ENCODE results near the gene TRANK1. TPM values are rescaled to one million over a fixed set of nuclear protein-coding genes. Genes with fewer than 3 reads are reported as not detected.
"Not testable (repeated sequence)": the region's sequence is repeated elsewhere in the genome, so short reads cannot be mapped to it uniquely, and the experiment has no call there.

TRANK1 gene
- total RNA-seq, 2 donors from 2014 or later = 13.9 to 23.5 TPM

DNA sequence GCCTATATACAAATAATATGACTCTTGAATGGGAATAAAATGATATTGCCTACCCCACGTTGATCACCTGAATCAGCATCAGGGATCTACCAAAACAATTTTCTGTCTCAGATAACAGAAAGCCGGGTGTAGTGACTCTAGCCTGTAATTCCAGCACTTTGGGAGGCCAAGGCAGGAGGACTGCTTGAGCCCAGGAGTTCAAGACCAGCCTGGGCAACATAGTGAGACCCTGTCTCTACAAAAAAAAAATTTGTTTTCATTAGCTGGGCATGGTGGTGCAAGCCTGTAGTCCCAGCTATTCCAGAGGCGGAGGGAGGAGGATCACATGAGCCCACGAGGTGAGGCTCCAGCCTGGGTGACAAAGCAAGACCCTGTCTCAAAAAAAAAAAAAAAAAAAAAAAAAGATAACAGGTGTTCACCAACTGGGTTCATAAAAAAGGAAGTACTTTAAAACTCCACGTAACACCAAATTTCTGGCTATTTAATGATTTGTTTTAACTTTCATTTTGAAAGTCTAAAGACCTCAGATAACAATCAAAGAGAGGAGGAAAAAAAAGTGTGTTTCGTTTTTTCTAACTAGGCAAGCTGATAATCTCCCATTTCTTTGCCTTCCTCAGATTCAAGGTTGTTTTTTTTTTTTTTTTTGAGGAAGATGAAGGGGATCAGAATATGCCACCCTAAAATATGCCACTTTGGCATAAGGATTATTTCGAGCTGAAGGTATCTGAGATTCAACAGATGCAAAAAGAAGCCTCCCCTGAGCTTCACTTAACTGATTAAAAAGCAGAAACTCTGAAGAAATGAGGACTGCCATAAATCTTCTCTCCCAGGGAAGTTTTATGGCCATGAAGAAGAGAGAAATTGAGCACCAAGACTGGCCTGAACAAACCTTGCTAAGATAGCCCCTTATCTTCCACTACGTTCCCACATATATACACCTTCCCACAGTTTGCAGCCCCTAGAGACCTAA lies 44.1 kb downstream of the TRANK1 start:
- intact Hi-C loops (cut with DNase I) = no loop called here
- DNase-seq (ENCODE audit: low spot score) = no peak

DNA sequence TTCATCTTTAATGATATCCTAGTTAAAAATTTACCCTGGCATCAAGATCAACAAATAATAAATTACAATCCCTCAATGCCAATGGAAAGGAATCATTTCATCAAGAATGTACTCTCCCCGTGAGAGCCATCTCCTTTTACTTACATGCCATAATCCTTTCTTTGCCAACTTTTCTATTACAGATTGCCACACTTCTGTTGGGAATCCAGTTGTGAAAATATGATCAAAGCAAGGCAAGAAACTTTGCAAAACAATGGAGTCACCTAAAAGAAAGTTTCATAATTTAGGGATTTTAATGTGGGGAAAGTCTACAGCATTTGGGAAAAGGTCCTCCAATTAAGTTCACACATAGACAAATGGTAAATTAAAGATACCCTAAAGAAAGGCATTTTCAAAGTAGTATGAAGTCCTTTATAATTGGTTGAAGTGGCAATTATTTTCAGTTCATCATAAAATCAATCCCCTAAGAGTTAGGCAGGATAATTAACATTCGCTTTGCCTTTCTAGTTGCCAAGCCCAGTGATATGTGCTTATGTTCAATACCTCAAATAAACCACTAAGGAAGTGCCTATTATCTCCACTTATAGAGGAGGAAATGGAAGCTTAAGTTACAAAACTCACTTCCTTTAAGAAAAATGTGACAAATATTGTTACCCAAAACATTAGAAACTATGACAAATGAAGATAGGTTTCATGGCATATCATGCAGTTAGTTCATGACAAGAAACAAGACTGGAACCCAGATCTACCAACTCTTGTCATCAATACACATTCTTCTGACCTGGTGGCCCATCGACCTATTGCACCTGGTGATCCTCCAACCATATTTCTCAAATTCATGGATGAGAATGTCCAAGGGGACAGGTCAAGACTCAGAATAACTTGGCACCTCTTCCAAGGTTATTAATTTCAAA lies 49.1 kb downstream of the TRANK1 start:
- intact Hi-C loops (cut with DNase I) = no loop called here
- DNase-seq (ENCODE audit: low spot score) = no peak

DNA sequence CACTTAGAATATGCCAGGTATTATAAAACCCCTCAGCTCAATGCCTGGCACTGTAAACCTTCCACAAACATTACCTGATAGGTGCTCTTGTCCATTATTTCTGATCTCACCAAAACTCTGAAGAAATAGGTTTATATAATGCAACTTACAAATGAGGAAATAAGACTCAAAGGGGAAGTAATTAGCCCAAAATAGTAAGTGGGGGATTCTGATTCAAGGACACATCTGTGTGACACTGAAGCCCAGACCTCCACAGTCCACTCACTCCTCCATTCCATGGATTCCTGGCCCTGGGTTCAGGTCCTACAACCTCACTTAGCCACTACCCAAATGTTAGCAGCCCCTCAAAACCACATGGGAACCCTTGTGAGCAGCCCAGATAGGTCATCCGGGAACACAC lies 49.9 kb downstream of the TRANK1 start:
- no peak for DNase-seq (ENCODE audit: low spot score)
- intact Hi-C loops (cut with DNase I) = no loop called here

DNA sequence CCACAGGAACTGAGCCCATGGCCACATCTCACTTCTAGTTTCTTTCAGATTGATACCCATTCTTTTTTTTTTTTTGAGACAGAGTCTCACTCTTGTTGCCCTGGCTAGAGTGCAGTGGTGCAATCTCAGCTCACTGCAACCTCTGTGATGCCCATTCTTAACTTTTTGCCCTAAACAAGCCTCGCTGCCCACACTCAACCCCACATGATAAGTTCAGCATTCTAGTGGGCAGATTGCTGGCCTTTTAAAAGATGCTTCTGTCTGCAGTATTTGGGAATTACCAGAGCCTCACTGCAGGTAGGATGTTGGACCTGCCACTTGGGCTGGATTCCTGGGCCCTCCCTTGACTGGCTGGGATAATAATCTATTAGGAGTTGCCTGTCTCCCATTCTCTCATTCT lies 51.0 kb downstream of the TRANK1 start:
- intact Hi-C loops (cut with DNase I) = no loop called here
- DNase-seq (ENCODE audit: low spot score) = no peak

DNA sequence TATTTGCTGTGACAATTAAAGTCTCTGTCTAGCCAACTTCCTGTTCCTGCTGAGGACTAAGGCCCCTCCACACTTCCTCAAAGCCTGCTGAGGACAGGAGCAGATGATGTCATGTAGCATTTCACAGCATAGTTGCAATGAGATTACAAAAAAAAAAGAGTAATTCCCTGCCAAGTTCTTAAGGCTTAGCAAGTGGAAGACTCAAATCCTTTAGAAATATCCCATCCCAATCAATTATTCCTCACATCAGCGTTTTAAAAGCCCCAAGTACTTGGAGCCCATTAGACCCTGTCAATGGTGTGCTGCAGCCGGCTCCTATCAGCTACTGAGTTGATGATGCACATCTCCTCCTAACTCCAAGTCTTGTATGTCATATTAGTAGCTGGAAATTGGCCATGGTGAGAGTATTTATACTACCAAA lies 51.7 kb downstream of the TRANK1 start:
- intact Hi-C loops (cut with DNase I) = no loop called here
- DNase-seq (ENCODE audit: low spot score) = no peak

DNA sequence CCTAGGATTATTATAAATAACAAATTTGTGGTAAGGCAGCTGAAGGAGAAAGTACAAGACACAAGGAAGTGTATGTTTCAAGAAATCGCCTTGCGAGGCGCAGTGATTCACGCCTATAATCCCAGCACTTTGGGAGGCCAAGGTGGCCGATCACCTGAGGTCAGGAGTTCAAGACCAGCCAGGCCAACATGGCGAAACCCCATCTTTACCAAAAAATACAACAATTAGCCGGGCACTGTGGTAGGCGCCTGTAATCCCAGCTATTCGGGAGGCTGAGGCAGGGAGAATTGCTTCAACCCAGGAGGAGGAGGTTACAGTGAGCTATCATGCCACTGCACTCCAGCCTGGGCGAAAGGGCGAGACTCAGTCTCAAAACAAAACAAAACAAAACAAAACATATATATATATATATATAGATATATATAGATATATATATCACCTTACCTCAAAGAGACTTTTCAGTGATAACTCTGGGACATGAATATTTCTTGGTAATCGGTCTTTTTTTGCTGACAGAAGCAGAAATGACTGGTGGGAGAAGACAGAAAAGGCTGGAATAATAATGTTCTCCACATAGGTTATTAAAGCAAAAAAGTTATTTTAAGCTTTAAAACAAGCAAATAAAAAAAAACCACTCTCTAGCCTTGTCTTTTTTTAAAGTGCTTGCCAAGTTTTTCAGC lies 52.3 kb downstream of the TRANK1 start:
- DNase-seq (ENCODE audit: low spot score) = no peak

DNA sequence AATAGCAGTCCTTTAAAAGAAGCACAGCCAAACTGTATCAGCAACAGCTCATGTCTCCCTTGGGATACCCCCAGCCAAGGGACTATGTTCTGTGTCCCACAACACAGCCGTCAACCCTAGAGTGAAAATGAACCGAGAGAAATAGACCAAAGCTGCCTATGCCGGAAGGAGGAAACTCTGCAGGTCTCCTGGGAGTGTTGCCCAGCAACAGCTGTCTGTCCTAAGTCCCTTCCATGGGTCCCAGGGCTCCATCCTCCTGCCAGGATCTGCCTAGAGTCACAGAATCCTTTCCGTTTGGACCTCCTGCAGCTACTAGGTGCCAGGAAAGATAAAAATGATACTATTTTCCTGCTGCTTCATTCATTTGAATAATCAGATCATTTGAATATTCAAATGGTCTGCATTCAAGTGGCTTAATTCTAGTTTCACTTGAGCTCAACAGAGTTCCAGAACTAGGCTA lies 53.1 kb downstream of the TRANK1 start:
- no peak for DNase-seq (ENCODE audit: low spot score)
- intact Hi-C loops (cut with DNase I) = no loop called here

More for the DNA sequence above, 52.3 kb downstream of the TRANK1 start:
- intact Hi-C loops (cut with DNase I) = no loop called here

DNA sequence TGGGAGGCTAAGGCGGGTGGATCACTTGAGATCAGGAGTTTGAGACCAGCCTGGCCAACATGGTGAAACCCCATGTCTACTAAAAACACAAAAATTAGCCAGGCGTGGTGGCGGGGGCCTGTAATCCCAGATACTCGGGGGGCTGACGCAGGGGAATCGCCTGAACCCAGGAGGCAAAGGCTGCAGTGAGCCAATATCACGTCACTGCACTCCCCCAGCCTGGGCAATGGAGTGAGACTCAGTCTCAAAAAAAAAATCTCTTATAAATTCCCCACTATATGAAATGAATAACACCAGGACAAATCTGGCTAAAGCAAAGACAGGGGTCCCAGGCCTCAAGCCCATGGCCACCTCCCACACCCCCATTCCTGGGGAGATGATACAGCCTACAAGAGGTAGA lies 53.8 kb downstream of the TRANK1 start:
- not testable (repeated sequence) for DNase-seq (ENCODE audit: low spot score)

DNA sequence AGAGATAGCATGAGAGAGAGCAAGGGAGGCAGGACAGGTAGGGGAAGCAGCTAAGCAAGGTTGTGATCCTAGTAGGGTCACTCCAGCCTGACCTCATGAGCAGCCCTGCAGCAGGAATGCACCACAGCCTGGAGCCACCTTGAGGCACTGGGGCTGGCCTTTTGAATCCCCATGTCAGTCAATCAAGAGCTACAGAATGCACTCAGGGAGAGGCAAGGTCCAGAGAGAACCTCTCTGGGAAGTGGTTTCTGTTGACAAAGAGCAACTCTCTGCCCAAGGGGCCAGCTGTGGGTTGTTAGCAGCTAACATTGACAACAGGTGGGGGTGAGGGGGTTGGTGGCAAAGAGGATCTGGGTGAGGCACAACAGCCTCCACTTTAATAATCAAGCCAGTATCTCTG lies 54.6 kb downstream of the TRANK1 start:
- intact Hi-C loops (cut with DNase I) = no loop called here

More for the DNA sequence above, 53.8 kb downstream of the TRANK1 start:
- intact Hi-C loops (cut with DNase I) = not testable (repeated sequence)

DNA sequence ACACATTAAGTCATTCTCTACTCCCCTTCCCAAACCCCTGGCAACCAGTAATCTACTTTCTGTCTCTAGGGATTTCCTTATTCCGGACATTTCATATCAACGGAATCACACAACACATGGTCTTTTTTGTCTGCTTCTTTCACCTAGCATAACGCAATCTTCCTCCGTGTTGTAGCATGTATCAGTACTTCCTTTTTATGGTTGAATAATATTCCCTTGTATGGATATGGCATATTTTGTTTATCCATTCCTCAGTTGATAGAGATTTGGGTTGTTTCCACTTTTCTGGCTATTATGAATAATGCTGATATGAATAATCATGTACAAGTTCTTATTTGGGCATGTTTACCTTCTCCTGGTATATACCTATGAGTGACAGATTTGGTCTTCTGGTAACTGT lies 63.1 kb downstream of the TRANK1 start:
- intact Hi-C loops (cut with DNase I) = no loop called here
- no peak for DNase-seq (ENCODE audit: low spot score)

More for the DNA sequence above, 54.6 kb downstream of the TRANK1 start:
- no peak for DNase-seq (ENCODE audit: low spot score)

DNA sequence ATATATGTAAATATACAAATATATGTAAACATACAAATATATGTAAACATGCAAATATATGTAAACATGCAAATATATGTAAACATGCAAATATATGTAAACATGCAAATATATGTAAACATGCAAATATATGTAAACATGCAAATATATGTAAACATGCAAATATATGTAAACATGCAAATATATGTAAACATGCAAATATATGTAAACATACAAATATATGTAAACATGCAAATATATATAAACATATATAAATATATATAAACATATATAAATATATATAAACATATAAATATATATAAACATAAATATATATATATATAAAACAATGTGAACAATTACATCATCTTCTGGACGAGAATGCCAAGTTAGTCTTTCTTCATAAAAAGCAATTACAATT lies 65.0 kb downstream of the TRANK1 start:
- DNase-seq (ENCODE audit: low spot score); intact Hi-C loops (cut with DNase I): not testable (repeated sequence)

DNA sequence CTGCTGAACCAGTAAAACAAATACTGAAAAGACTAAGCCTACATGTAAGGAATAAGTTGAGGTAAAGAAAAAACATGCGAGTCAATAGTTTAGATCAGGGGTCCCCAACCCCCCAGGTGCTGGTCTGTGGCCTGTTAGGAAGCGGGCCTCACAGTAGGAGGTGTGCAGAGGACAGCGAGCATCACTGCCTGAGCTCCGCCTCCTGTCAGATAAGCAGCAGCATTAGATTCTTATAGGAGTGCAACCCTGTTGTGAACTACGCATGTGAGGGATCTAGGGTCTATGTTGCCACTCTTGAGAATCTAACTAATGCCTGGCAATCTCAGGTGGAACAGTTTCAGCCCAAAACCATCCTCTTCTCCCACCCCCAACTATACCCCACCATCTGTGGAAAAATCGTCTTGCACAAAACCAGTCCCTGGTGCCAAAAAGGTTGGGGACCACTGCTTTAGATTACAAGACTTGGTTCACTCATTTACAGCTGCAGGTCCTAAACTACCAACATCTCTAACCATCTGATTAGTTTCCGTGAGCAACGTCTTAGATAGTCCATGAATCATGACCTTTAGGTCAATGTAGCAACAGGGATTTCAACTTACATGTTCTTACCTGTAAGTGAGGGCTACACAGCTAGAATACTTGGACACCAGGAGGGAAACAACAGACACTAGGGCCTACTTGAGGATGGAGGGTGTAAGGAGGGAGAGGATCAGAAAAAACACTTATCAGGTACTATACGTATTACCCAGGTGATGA lies 66.7 kb downstream of the TRANK1 start:
- intact Hi-C loops (cut with DNase I) = no loop called here

DNA sequence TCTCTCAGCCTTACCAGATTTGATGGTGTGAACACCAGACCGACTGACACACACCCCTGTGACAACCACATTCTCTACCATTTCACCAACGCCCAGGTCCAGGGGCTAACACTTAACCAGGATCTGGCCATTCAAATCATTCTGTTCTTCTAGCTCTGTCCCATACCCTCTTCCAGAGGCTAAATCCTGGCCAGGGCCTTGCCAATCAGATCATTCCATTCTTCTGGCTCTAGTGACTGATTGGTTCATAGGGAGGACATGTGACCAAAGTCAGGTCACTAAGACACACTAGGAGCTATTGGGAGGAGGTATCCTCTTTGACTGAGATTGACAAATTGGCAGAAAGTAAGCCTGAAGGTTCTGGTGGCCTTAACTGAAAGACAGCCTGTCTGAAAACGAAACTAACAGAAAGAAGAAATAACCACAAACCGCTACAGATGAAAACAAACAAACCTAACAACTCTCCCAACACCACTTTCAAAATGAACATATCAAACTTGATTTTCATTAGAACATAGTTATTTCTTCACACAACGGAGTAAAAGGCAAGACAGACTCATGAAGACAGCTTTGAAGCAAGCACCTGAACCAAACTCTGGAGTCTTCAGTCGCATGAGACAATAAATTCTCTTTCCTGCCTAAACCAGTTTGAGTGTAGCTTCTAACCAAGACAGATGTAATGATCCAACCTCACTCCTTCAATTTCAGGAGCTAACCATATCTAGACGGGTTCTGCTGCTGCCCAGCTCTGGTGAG lies 68.5 kb downstream of the TRANK1 start:
- DNase-seq (ENCODE audit: low spot score) = no peak
- intact Hi-C loops (cut with DNase I) = no loop called here

More for the DNA sequence above, 66.7 kb downstream of the TRANK1 start:
- no peak for DNase-seq (ENCODE audit: low spot score)

DNA sequence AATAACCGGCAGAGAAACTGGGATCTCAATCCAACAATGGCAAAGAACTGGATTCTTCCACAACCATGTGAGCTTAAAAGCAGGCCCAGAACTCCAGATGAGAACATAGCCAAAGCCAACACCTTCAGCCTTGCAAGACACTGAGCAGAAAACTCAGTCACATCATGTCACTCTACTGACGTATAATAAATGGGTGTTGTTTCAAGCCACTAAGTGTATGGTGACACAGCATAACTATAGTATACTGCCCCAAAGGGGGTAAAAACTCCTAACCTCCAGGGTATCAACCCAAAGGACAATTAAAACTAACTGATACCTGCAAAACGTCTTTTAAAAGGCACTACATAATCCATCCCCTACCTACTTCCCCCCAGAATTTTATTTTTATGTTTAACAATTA lies 69.5 kb downstream of the TRANK1 start:
- intact Hi-C loops (cut with DNase I) = no loop called here
- DNase-seq (ENCODE audit: low spot score) = no peak

DNA sequence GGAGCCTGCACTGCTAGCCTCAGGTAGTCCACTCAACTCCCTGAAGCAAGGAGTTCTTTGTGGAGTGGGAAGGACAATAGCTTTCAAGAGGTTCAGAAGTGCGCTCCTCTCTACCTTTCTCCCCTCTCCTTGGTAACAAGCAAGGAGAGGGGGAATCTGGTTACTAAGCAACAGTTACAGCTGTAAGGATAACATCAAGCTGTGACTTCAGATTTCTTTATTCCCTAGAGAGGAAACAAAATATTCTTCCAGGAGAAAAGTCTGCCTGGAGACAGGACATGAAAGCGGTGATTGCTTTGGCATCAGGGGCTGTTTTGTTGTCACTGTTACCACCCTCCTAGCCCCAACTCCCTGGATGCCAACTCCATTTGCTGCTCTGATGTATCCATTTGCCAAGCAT lies 70.4 kb downstream of the TRANK1 start:
- DNase-seq (ENCODE audit: low spot score) = no peak
- intact Hi-C loops (cut with DNase I) = no loop called here

DNA sequence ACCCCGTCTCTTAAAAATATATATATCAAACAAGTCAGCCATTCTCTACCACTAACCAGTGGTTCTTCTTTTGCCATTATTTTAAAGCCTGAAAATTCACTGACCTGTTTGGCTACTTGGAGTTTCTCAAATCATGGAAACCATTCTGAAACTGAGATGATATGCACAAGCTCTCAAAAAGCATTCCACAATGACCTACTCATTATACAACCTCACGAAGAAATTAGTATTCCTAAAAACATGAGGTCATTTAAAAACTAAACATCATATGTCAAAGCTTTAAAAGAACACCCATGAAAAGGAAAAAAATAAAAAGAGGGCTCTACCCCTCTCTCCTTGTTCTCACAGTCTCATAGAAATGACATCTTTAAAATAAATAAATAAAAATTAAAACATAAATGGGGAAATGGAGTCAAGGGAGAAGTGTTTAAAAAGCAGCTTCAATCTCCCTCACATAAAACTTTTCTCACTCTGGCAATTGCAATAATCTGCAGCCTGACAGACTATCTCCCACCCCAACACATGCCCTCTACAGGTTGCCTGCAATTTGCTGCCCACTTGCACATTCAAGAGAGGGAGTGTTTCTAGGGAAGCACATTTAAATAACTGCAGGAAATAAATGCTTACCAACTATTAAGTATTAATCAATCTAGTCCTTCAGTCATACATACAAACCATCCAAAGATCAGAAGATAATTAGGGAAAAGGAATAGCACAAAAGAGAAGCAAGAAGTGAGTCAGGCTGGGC lies 73.3 kb downstream of the TRANK1 start:
- no peak for DNase-seq (ENCODE audit: low spot score)
- intact Hi-C loops (cut with DNase I) = loop anchor here in 1 of 2 donors (2.0 kb wide), 1 partner anchor 135 kb away; no protein-coding TSS in a partner anchor

Data from posterior vena cava (tissue), 2 donors.